HG03571 (cell line): ENCODE measurements around the gene CENPP.

Experiments
- ATAC-seq: cut with Tn5 transposase; IDR thresholded peaks from one replicate; pipeline ENCODE4 v1.9.1; 2021; ENCODE audit not compliant: unreplicated experiment

The CENPP gene

GRCh38 chr9:92325269-92325990 is at the start of gene CENPP, which contains the start of gene NOL8:
Gene CENPP, plus strand, starts transcription at chr9:92325953.
Gene NOL8, minus strand, starts transcription at chr9:92325350. Its CDS starts 1,189 bp downstream, at chr9:92324161.
- peak; percentile 88 for ATAC-seq

GRCh38 chr9:92276331-92277032 is 49.3 kb upstream of the CENPP start:
- ATAC-seq, result no peak

GRCh38 chr9:92278110-92278509 is 47.6 kb upstream of the CENPP start:
- no peak for ATAC-seq

- no peak for ATAC-seq
Measured at GRCh38 chr9:92279302-92279701, 46.5 kb upstream of the CENPP start.

- ATAC-seq, result no peak
Measured at GRCh38 chr9:92289708-92290390, 35.9 kb upstream of the CENPP start.

- ATAC-seq, result no peak
Measured at GRCh38 chr9:92290785-92291429, 34.8 kb upstream of the CENPP start.

GRCh38 chr9:92291577-92291976 is 34.2 kb upstream of the CENPP start:
- no peak for ATAC-seq

GRCh38 chr9:92292338-92293074 is 33.2 kb upstream of the CENPP start:
- ATAC-seq, result no peak

GRCh38 chr9:92293075-92293354 is 32.7 kb upstream of the CENPP start:
- no peak for ATAC-seq

- peak; percentile 86 for ATAC-seq
Measured at GRCh38 chr9:92293452-92294296, 32.1 kb upstream of the CENPP start, which contains the start of gene IARS1. Gene IARS1, minus strand, starts transcription at chr9:92293697. Its CDS starts 4,278 bp downstream, at chr9:92289419.

- ATAC-seq, result no peak
Measured at GRCh38 chr9:92294297-92294676, 31.5 kb upstream of the CENPP start.

- no peak for ATAC-seq
Measured at GRCh38 chr9:92295240-92295790, 30.4 kb upstream of the CENPP start.

- no peak for ATAC-seq
Measured at GRCh38 chr9:92295827-92296258, 29.9 kb upstream of the CENPP start.

- ATAC-seq, result no peak
Measured at GRCh38 chr9:92297611-92298010, 28.1 kb upstream of the CENPP start.

- ATAC-seq, result no peak
Measured at GRCh38 chr9:92298036-92298435, 27.7 kb upstream of the CENPP start.

GRCh38 chr9:92299116-92299515 is 26.6 kb upstream of the CENPP start:
- ATAC-seq, result peak; percentile 49

GRCh38 chr9:92300936-92301335 is 24.8 kb upstream of the CENPP start:
- no peak for ATAC-seq

- ATAC-seq, result peak; percentile 76
Measured at GRCh38 chr9:92308893-92309292, 16.9 kb upstream of the CENPP start.

GRCh38 chr9:92310562-92310961 is 15.2 kb upstream of the CENPP start:
- ATAC-seq, result no peak
